Ishikawa (cell line): ENCODE measurements around the gene MTHFD2.

Experiments used
- CREB1 ChIP-seq: IDR thresholded peaks from 2 replicates; pipeline ENCODE4 v1.6.1; 2012; ENCODE audit warnings: low read depth
- EGR1 ChIP-seq: IDR thresholded peaks from 2 replicates; pipeline ENCODE4 v1.6.1; 2012
- EP300 ChIP-seq: IDR thresholded peaks from 2 replicates; pipeline ENCODE4 v1.6.1; 2012; ENCODE audit warnings: borderline replicate concordance
- NFIC ChIP-seq: IDR thresholded peaks from 2 replicates; pipeline ENCODE4 v1.6.1; 2012
- RAD21 ChIP-seq: IDR thresholded peaks from 2 replicates; pipeline ENCODE4 v1.6.1; 2012; ENCODE audit warnings: low read depth
- YY1 ChIP-seq: IDR thresholded peaks from 2 replicates; pipeline ENCODE4 v1.6.1; 2012; ENCODE audit warnings: low read depth
- ZBTB7A ChIP-seq: IDR thresholded peaks from 2 replicates; pipeline ENCODE4 v1.6.1; 2012; ENCODE audit warnings: low read depth
- TF ChIP-seq, protein P1 (sequence below): IDR thresholded peaks from 2 replicates; pipeline ENCODE4 v1.6.1; 2012

- TF ChIP-seq EP300 (no peak), NFIC (no peak), RAD21 (no peak), ZBTB7A (no peak), YY1 (no peak), EGR1 (no peak), CREB1 (no peak)
- TF ChIP-seq, protein P1, sequence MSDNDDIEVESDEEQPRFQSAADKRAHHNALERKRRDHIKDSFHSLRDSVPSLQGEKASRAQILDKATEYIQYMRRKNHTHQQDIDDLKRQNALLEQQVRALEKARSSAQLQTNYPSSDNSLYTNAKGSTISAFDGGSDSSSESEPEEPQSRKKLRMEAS: no peak
These were observed 20.7 kb upstream of the MTHFD2 start for GRCh38 chr2:74177696-74178095.
